ENCODE measurements around the gene ACAA1. TPM values are rescaled to one million over a fixed set of nuclear protein-coding genes. Genes with fewer than 3 reads are reported as not detected.
A peak's percentile ranks its signal among the peaks of the same experiment; 100 is the strongest.

The ACAA1 gene
- total and polyA plus RNA-seq, 10 donors = 68.4 to 120 (median 82.5) TPM

GRCh38 chr3:38117163-38117716 lies 19.7 kb downstream of the ACAA1 start:
- intact Hi-C loops (cut with DNase I; ENCODE audit: low total_unique reads) = loop anchor here (5.0 kb wide), 1 partner anchor 365 kb away; no protein-coding TSS in a partner anchor
- H3K27me3 ChIP-seq (replicated peaks in 1 of 7) = no peaks in the 10 kb centered on the region
- H3K27ac ChIP-seq = no peak overlapping the region
- H3K9me3 ChIP-seq = no peaks in the 10 kb centered on the region
- peaks cover 0 to 33% (median 2%) of the 10 kb centered on the region in 6 donors for H3K4me1 ChIP-seq
- H3K36me3 ChIP-seq = peaks cover 0 to 57% (median 27%) of the 10 kb centered on the region in 6 donors
- peak; percentile 69 for DNase-seq
- WGBS, 5 donors = 86 to 93% (median 89%) methylated on average over 7 to 10 of the region's 10 CpGs
- TF ChIP-seq POLR2AphosphoS5 (IDR thresholded peaks at IDR 0.05) (peak in 1 of 3 donors; percentile 4), POLR2A (IDR thresholded peaks at IDR 0.05) (no peak), CTCF (IDR thresholded peaks at IDR 0.05 in 8 of 11, conservative IDR thresholded peaks at IDR 0.05 in 3 of 11) (no peak)
- no peak overlapping the region for H3K4me3 ChIP-seq

GRCh38 chr3:38116471-38117162 lies 20.3 kb downstream of the ACAA1 start:
- TF ChIP-seq CTCF (IDR thresholded peaks at IDR 0.05 in 8 of 11, conservative IDR thresholded peaks at IDR 0.05 in 3 of 11) = no peak
- no peak for TF ChIP-seq POLR2A (IDR thresholded peaks at IDR 0.05)
- TF ChIP-seq POLR2AphosphoS5 (IDR thresholded peaks at IDR 0.05) = peak in 2 of 3 donors; percentile 24 to 45
- Histone ChIP-seq H3K4me3 (no peak overlapping the region), H3K9me3 (no peaks in the 10 kb centered on the region), H3K27me3 (replicated peaks in 1 of 7) (no peaks in the 10 kb centered on the region), H3K36me3 (peaks cover 0 to 51% (median 21%) of the 10 kb centered on the region in 6 donors), H3K27ac (no peak overlapping the region), H3K4me1 (peaks cover 0 to 33% (median 2%) of the 10 kb centered on the region in 6 donors)
- intact Hi-C loops (cut with DNase I; ENCODE audit: low total_unique reads) = loop anchor here (5.0 kb wide), 1 partner anchor 366 kb away; no protein-coding TSS in a partner anchor
- peak; percentile 67 for DNase-seq
- 85 to 95% (median 91%) methylated on average over 5 to 12 of the region's 12 CpGs for WGBS, 5 donors

GRCh38 chr3:38115645-38116427 lies 21.1 kb downstream of the ACAA1 start:
- WGBS, 5 donors = 48 to 58% (median 55%) methylated on average over 9 of the region's 9 CpGs
- H3K36me3 ChIP-seq = peaks cover 0 to 43% (median 13%) of the 10 kb centered on the region in 6 donors
- no peak for DNase-seq
- intact Hi-C loops (cut with DNase I; ENCODE audit: low total_unique reads) = loop anchor here (5.0 kb wide), 1 partner anchor 366 kb away; no protein-coding TSS in a partner anchor
- H3K27me3 ChIP-seq (replicated peaks in 1 of 7) = no peaks in the 10 kb centered on the region
- no peaks in the 10 kb centered on the region for H3K9me3 ChIP-seq
- TF ChIP-seq POLR2A (IDR thresholded peaks at IDR 0.05) (no peak), CTCF (IDR thresholded peaks at IDR 0.05 in 8 of 11, conservative IDR thresholded peaks at IDR 0.05 in 3 of 11) (no peak), POLR2AphosphoS5 (IDR thresholded peaks at IDR 0.05) (no peak)
- no peak overlapping the region for H3K4me3 ChIP-seq
- H3K4me1 ChIP-seq = peaks cover 0 to 33% (median 2%) of the 10 kb centered on the region in 6 donors
- no peak overlapping the region for H3K27ac ChIP-seq
